ENCODE measurements around the gene RBM34. TPM values are rescaled to one million over a fixed set of nuclear protein-coding genes. Genes with fewer than 3 reads are reported as not detected.
A peak's percentile ranks its signal among the peaks of the same experiment; 100 is the strongest.

The RBM34 gene
- polyA plus RNA-seq, 3 donors, result 20.5 to 25.7 (median 22.5) TPM

- H3K36me3 ChIP-seq (replicated peaks in 1 of 2; ENCODE audit: control insufficient read depth in 1 of 2, insufficient read depth in 2 of 2, low read length in 2 of 2), result peaks cover 16 to 49% of the 10 kb centered on the region in 2 donors
- Mint-ChIP-seq H3K9me3 (no peaks in the 10 kb centered on the region), H3K36me3 (peaks cover 32 to 56% of the 10 kb centered on the region in 2 donors), H3K4me3 (no peak overlapping the region), H3K27me3 (ENCODE audit: low read depth in 3 of 3) (peaks cover 0 to 1% (median 0%) of the 10 kb centered on the region in 3 donors), H3K27ac (no peak overlapping the region), H3K4me1 (peaks cover 29% of the 10 kb centered on the region)
- H3K9me3 ChIP-seq (replicated peaks in 1 of 2; ENCODE audit: control insufficient read depth in 1 of 2, insufficient read depth in 1 of 2, low read length in 2 of 2), result no peaks in the 10 kb centered on the region
- H3K4me3 ChIP-seq (replicated peaks in 1 of 3; ENCODE audit: low read depth in 2 of 3, low read length in 3 of 3), result no peak overlapping the region
- no peak overlapping the region for H2AFZ ChIP-seq (ENCODE audit: insufficient read depth, low read depth, low read length, poor library complexity, severe bottlenecking)
- no CpG with 5 or more reads among the region's 1 CpG for WGBS (ENCODE audit: insufficient coverage)
- TF ChIP-seq CTCF (IDR thresholded peaks at IDR 0.05), result no peak
- H3K79me2 ChIP-seq (ENCODE audit: insufficient read depth, low read length), result peaks cover 87% of the 10 kb centered on the region
- DNase-seq, result no peak
- peaks cover 78% of the 10 kb centered on the region for H4K20me1 ChIP-seq (ENCODE audit: insufficient read depth, low read length)
- no peak overlapping the region for H3K4me2 ChIP-seq (replicated peaks; ENCODE audit: extremely low read depth, low read length, poor library complexity, severe bottlenecking)
- H3K27me3 ChIP-seq (ENCODE audit: control insufficient read depth in 2 of 2, insufficient read depth in 2 of 2, low read length in 2 of 2), result no peaks in the 10 kb centered on the region
- intact Hi-C loops (cut with micrococcal nuclease), result loop anchor here (5.0 to 10.0 kb wide), 2 partner anchors 38 to 200 kb away; partner anchors contain the start of genes ARID4B (in 1 of the 2), GGPS1 (in 1 of the 2) and RBM34 (in 1 of the 2)
- H3K4me1 ChIP-seq (ENCODE audit: control insufficient read depth in 1 of 2, insufficient read depth in 2 of 2, low read length in 2 of 2), result peaks cover 20 to 28% of the 10 kb centered on the region in 2 donors
- no peak overlapping the region for H3K27ac ChIP-seq (ENCODE audit: low read depth in 1 of 2, low read length in 2 of 2)
- H3K9ac ChIP-seq (ENCODE audit: insufficient read depth, low read length, poor library complexity, severe bottlenecking), result no peak overlapping the region
These were observed 36.4 kb downstream of the RBM34 start for GRCh38 chr1:235124665-235125064.

DNA sequence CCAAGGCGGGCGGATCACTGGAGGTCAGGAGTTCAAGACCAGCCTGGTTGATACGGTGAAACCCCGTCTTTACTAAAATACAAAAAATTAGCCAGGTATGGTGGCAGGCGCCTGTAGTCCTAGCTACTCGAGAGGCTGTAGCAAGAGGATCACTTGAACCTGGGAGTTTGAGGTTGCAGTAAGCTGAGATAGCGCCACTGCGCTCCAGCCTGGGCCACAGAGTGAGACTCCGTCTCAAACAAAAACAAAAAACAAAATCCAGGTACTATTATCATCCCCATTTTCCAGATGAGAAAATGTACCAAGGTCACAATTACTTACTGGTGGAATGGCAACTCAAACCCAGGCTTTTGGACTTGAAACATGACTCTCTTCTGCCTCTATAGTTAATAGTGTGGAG, 36.9 kb downstream of the RBM34 start:
- Histone ChIP-seq H3K9ac (ENCODE audit: insufficient read depth, low read length, poor library complexity, severe bottlenecking) (no peak overlapping the region), H3K4me1 (ENCODE audit: control insufficient read depth in 1 of 2, insufficient read depth in 2 of 2, low read length in 2 of 2) (peaks cover 16 to 24% of the 10 kb centered on the region in 2 donors), H2AFZ (ENCODE audit: insufficient read depth, low read depth, low read length, poor library complexity, severe bottlenecking) (no peak overlapping the region), H3K4me3 (replicated peaks in 1 of 3; ENCODE audit: low read depth in 2 of 3, low read length in 3 of 3) (no peak overlapping the region), H3K79me2 (ENCODE audit: insufficient read depth, low read length) (peaks cover 87% of the 10 kb centered on the region), H3K27me3 (ENCODE audit: control insufficient read depth in 2 of 2, insufficient read depth in 2 of 2, low read length in 2 of 2) (no peaks in the 10 kb centered on the region), H3K9me3 (replicated peaks in 1 of 2; ENCODE audit: control insufficient read depth in 1 of 2, insufficient read depth in 1 of 2, low read length in 2 of 2) (no peaks in the 10 kb centered on the region), H3K27ac (ENCODE audit: low read depth in 1 of 2, low read length in 2 of 2) (peak overlapping the region in 1 of 2 donors; percentile 51), H4K20me1 (ENCODE audit: insufficient read depth, low read length) (peaks cover 78% of the 10 kb centered on the region), H3K4me2 (replicated peaks; ENCODE audit: extremely low read depth, low read length, poor library complexity, severe bottlenecking) (no peak overlapping the region), H3K36me3 (replicated peaks in 1 of 2; ENCODE audit: control insufficient read depth in 1 of 2, insufficient read depth in 2 of 2, low read length in 2 of 2) (peaks cover 21 to 55% of the 10 kb centered on the region in 2 donors)
- peaks cover 0 to 1% (median 0%) of the 10 kb centered on the region in 3 donors for H3K27me3 Mint-ChIP-seq (ENCODE audit: low read depth in 3 of 3)
- TF ChIP-seq CTCF (IDR thresholded peaks at IDR 0.05), result no peak
- no peak for DNase-seq
- H3K36me3 Mint-ChIP-seq, result peaks cover 38 to 61% of the 10 kb centered on the region in 2 donors
- no peaks in the 10 kb centered on the region for H3K9me3 Mint-ChIP-seq
- H3K27ac Mint-ChIP-seq, result peak overlapping the region in 2 of 7 donors; percentile 26 to 30
- intact Hi-C loops (cut with micrococcal nuclease), result loop anchor here in 1 of 2 donors (10.0 kb wide), 1 partner anchor 201 kb away; the partner anchor contains the start of genes ARID4B and GGPS1
- WGBS (ENCODE audit: insufficient coverage), result 96% methylated on average over 3 of the region's 9 CpGs
- H3K4me3 Mint-ChIP-seq, result no peak overlapping the region
- peaks cover 29% of the 10 kb centered on the region for H3K4me1 Mint-ChIP-seq
